ENCODE results near the gene ZNF415.
A peak's percentile ranks its signal among the peaks of the same experiment; 100 is the strongest.

The ZNF415 gene

GRCh38 chr19:53160350-53160749, 27.6 kb upstream of the ZNF415 start:
- Mint-ChIP-seq H3K4me1 (peaks cover 11% of the 10 kb centered on the region), H3K4me3 (no peak overlapping the region), H3K27me3 (ENCODE audit: low read depth, poor library complexity) (peaks cover 3% of the 10 kb centered on the region), H3K36me3 (ENCODE audit: low read depth) (peaks cover 58% of the 10 kb centered on the region), H3K9me3 (peaks cover 83% of the 10 kb centered on the region), H3K27ac (no peak overlapping the region)
- DNase-seq: no peak
- TF ChIP-seq CTCF (IDR thresholded peaks at IDR 0.05): no peak

DNA sequence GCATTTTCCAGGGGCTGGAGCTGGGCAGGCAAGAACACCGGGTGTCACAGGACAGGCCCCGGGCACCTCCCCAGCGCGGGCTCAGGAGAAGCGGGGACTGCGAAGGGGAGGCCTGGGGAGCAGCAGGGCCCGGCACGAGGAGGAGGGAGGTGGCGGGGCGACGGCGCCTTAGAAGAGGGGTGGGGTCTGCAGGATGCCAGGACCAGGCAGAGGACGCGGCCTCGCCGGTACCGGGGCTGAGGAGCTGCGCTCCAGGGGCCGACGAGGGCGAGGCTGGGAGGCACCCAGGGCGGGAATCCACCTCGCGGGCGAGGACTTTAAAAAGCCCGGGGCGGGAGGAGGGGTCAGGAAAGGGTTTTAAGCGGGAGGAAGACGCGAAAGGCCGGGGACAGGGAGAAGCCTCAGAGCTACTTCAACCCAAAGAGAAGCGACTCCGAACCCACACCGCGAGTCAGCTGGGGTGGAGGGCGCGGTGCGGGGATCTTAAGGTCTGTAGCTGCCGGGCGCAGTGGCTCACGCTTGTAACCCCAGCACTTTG, 25.5 kb upstream of the ZNF415 start:
- peaks cover 3% of the 10 kb centered on the region for H3K27me3 Mint-ChIP-seq (ENCODE audit: low read depth, poor library complexity)

DNA sequence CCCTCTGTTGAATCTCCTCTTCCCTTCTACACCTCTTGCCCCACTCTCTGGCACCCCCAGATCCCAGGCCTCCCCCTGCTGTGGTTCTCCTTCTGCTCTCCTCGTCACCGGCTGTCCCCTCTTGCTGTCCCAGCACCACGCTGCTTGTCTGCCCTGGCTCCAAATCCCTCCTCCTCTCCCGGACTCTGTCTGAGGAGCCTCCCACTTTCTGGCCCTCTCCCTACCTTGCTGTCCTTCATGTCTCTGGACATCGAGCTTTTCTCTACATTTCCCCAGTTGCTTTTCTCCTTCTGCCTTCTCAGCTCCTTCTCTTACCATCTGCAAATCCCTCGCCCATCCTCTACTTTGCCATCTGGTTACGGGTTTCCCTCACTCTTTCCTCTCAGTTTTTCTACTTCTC, 24.9 kb upstream of the ZNF415 start:
- Mint-ChIP-seq H3K27me3 (ENCODE audit: low read depth, poor library complexity) (peaks cover 3% of the 10 kb centered on the region), H3K4me1 (peaks cover 11% of the 10 kb centered on the region), H3K4me3 (peak overlapping the region; percentile 82), H3K9me3 (peaks cover 80% of the 10 kb centered on the region), H3K27ac (no peak overlapping the region), H3K36me3 (ENCODE audit: low read depth) (peaks cover 67% of the 10 kb centered on the region)
- DNase-seq: peak; percentile 24
- no peak for TF ChIP-seq CTCF (IDR thresholded peaks at IDR 0.05)

More for the DNA sequence above, 25.5 kb upstream of the ZNF415 start:
- peaks cover 11% of the 10 kb centered on the region for H3K4me1 Mint-ChIP-seq
- H3K27ac Mint-ChIP-seq: no peak overlapping the region
- peaks cover 80% of the 10 kb centered on the region for H3K9me3 Mint-ChIP-seq
- peak; percentile 59 for DNase-seq
- no peak for TF ChIP-seq CTCF (IDR thresholded peaks at IDR 0.05)
- H3K4me3 Mint-ChIP-seq: peak overlapping the region; percentile 82
- peaks cover 61% of the 10 kb centered on the region for H3K36me3 Mint-ChIP-seq (ENCODE audit: low read depth)

DNA sequence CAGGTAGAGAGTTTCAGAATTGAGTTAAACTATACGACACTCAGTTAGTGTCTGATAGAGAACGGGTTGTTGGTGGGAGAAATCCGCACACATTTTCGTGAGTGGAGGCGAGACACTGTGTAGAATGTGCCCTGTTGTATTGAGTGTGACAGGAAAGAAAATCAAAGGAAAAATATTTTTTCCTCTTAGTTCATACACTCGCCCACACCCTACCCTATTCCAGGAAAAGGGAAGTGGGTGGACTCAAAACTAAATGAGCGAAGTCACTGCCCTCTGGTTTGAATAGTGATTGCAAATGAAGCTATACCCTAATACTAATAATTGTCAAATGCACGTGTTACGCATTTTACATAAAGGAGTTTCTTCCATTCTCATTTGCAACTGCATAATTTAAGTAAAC, 24.1 kb upstream of the ZNF415 start:
- no peak for DNase-seq
- TF ChIP-seq CTCF (IDR thresholded peaks at IDR 0.05): no peak
- Mint-ChIP-seq H3K9me3 (peaks cover 77% of the 10 kb centered on the region), H3K4me3 (peak overlapping the region; percentile 82), H3K36me3 (ENCODE audit: low read depth) (peaks cover 73% of the 10 kb centered on the region), H3K27ac (no peak overlapping the region), H3K27me3 (ENCODE audit: low read depth, poor library complexity) (peaks cover 3% of the 10 kb centered on the region), H3K4me1 (peaks cover 11% of the 10 kb centered on the region)

DNA sequence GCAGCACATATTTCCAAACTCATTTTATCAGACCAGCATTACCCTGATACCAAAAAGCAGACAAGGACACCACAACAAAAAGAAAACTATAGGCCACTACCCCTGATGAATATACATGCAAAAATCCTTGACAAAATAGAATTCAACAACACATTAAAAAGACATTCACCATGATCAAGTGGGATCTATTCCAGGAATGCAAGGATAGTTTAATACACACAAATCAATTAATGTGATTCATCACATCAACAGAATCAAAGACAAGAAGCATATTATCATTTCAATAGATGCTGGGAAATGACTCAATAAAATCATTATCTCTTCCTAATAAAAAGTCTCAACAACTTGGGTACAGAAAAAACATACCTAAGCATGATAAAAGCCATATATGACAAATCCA, 14.9 kb upstream of the ZNF415 start:
- peaks cover 94% of the 10 kb centered on the region for H3K36me3 Mint-ChIP-seq (ENCODE audit: low read depth)
- no peak overlapping the region for H3K27ac Mint-ChIP-seq
- no peak for DNase-seq
- no peaks in the 10 kb centered on the region for H3K4me1 Mint-ChIP-seq
- peaks cover 91% of the 10 kb centered on the region for H3K9me3 Mint-ChIP-seq
- H3K4me3 Mint-ChIP-seq: no peak overlapping the region
- no peaks in the 10 kb centered on the region for H3K27me3 Mint-ChIP-seq (ENCODE audit: low read depth, poor library complexity)
- no peak for TF ChIP-seq CTCF (IDR thresholded peaks at IDR 0.05)

- H3K4me3 Mint-ChIP-seq: no peak overlapping the region
- H3K9me3 Mint-ChIP-seq: peaks cover 93% of the 10 kb centered on the region
- H3K27me3 Mint-ChIP-seq (ENCODE audit: low read depth, poor library complexity): peaks cover 8% of the 10 kb centered on the region
- peaks cover 86% of the 10 kb centered on the region for H3K36me3 Mint-ChIP-seq (ENCODE audit: low read depth)
- DNase-seq: no peak
- no peak for TF ChIP-seq CTCF (IDR thresholded peaks at IDR 0.05)
- H3K27ac Mint-ChIP-seq: no peak overlapping the region
- H3K4me1 Mint-ChIP-seq: no peaks in the 10 kb centered on the region
These were observed 7.6 kb upstream of the ZNF415 start for GRCh38 chr19:53140351-53140750.
